Esophagus squamous epithelium (tissue), 4 donors: ENCODE results near the gene OR8G5.

Experiments used
- CTCF ChIP-seq, 6 experiments: fragments of 450-650 bp in 4 of 6; fragments of 200-600 bp in 2 of 6; sonication (generic) in 2 of 6; IDR thresholded peaks; one replicate each; pipeline ENCODE4 v1.5.1; 2016 to 2019; ENCODE audit warnings: antibody characterized with exemption in 6 of 6, mild to moderate bottlenecking in 4 of 6, moderate library complexity in 4 of 6
- POLR2A ChIP-seq, 4 donors: fragments of 450-650 bp; IDR thresholded peaks; one replicate each; pipeline ENCODE4 v1.6.1; 2017; ENCODE audit warnings: antibody characterized with exemption in 4 of 4, mild to moderate bottlenecking in 4 of 4, moderate library complexity in 3 of 4

DNA sequence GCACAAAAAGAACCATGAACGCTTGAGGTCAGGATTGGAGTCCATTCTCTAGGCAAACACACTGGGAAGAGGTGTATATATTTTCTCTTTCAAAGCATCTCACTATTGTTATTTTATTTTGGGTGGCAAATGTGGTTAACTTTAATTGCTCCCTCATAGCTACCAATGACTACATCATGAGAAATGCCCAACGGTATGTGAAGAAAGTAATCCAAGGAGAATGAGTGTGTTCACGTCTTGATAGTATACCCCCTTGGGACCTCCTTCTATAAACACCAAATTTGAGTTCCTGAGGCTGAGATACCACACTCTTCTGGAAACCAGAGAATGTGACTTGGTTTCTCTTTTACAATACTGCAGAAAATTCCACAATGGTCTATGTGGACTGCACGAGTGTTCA, 41.7 kb downstream of the OR8G5 start:
- no peak for TF ChIP-seq CTCF (IDR thresholded peaks at IDR 0.05)
- no peak for TF ChIP-seq POLR2A (IDR thresholded peaks at IDR 0.05)
